HG03432 (cell line): Measurements from ENCODE around the gene DSCAML1.

ENCODE experiments used
- ATAC-seq: cut with Tn5 transposase; IDR thresholded peaks from one replicate; pipeline ENCODE4 v1.9.1; 2021; ENCODE audit warnings: mild to moderate bottlenecking, moderate library complexity; ENCODE audit not compliant: unreplicated experiment

DSCAML1 gene

DNA sequence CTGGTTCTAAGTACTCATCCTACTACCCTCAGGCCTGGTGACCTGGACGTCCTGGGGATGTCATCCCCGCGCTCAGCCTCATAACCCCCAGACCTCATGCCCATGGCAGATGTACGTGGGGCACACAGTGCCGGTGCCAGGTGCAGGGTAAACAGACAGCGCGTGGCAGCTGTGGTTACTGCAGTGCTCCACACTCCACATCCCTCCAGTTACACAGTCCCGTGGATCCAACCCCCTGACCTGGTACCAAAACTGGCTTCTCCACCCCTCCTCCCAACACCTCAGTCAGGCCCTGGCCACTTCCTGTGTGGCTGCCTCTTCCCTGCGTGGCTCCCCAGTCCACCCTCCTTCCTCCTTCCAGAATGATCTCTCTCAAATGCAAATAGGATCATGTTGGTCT, 95.2 kb downstream of the DSCAML1 start:
- no peak for ATAC-seq

GRCh38 chr11:117700551-117700950, 96.5 kb downstream of the DSCAML1 start:
- no peak for ATAC-seq

DNA sequence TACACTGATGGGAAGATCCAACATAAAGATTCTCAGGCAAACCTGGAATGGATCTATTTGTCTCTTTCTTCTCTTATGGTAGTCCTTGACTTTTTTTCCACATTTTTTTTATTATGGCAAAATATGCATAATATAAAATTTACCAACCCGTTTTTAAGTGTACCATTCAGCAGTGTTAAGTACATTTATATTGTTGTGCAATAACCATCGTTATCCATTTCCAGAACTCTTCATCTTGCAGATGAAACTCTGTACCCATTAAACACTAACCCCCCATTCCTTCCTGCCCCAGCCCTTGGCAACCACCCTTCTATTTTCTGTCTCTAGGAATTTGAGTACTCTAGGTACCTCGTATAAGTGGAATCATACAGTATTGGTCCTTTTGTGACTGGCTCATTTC, 99.7 kb downstream of the DSCAML1 start:
- ATAC-seq = no peak

- no peak for ATAC-seq
These were observed 100.5 kb downstream of the DSCAML1 start for GRCh38 chr11:117696540-117696939.

GRCh38 chr11:117693344-117693743, 103.7 kb downstream of the DSCAML1 start:
- ATAC-seq = no peak

- no peak for ATAC-seq
These were observed 105.5 kb downstream of the DSCAML1 start for GRCh38 chr11:117691516-117691915.

DNA sequence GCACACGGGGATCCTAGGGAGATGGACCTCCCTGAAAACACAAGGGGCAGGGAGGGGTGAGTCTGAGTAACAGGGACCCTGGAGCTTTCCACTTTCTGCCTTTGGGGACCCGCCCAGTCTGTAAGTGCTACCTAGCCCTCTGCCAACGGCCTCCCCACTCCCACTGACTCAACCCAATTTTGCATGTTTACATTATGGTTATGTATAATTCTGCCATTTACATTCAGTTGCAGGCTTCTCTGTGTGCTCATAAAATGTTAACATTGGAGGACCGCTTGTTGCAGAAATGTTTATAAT, 105.8 kb downstream of the DSCAML1 start:
- no peak for ATAC-seq

DNA sequence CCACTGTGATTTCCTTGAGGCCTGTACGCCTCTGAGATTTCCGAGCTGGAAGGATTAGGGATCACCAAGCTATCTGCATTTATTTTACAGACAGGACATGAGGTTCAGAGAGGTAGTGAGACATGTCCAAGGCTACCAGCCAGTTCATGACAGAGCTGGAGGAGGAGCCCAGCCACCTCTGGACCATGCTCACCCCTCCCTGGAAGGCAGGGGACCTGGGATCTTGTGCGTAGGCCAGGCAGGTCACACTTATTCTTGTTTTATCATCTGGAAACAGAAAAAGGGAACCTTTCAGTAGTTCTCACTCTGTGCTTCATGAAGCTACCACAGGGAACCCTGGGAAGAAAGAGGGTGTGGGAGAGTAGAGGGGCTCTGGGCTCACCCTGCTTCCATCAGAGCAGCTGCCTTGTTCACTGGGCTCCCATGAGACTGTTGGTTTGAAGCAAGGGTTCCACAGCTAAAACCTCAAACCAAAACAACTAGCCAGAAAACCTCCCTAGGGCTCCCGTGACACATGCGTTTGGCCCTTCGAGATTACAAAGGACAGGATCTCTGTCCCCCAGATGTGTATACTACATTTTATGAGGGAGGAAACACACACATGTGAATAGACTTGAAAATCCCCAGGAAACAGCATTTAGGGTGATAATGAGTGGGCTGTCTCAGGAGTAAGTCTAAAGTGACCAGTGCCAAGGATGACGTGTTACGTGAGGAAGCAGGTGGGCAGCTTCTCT, 106.4 kb downstream of the DSCAML1 start:
- ATAC-seq = peak; percentile 49

DNA sequence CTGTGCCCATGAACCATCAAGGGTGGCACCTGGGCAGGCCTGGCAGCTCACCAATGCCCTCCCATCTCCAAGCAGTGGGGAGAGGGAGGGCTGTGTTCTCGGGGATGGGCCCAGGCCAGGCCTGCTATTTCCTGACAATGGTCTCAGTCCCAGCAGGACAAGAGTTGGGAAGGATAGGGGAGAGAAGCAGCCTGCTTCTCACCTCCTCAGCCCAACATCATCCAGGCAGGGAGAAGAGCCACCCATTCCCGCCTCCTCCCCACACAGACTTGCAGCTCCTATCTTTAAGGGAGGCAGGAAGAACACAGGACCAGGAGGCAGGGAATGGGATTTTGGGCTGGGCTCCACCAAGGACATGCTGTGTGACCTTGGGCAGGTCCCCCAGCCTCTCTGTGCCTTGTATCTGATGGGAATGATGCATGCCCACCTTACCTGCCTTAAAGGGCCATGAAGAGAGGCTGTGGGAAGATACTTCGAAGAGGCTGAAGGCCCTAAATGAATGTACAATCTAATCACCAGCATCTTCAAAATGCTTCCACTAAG, 108.7 kb downstream of the DSCAML1 start:
- ATAC-seq = no peak

DNA sequence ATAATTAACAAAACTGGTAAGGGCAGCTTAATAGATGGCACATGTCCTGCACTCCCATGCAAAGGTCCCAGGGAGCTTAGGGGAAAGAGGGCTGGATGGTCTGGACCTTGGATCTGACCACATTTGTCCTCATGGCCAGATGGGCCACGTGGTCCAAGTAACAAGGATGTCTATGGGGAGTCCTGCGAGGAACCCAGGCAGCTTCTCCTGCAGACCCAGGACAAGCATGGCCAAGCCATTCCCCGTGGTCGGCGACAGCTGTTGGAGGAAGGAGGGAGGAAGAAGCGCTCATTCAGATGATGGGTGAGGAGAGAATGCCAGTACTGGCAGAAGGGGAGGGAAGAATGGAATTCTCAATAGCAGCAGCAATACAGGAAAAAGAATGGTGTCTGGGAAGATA, 109.2 kb downstream of the DSCAML1 start:
- ATAC-seq = no peak

- no peak for ATAC-seq
These were observed 110.3 kb downstream of the DSCAML1 start for GRCh38 chr11:117686711-117687110.

- ATAC-seq = no peak
These were observed 111.5 kb downstream of the DSCAML1 start for GRCh38 chr11:117685566-117685965.

DNA sequence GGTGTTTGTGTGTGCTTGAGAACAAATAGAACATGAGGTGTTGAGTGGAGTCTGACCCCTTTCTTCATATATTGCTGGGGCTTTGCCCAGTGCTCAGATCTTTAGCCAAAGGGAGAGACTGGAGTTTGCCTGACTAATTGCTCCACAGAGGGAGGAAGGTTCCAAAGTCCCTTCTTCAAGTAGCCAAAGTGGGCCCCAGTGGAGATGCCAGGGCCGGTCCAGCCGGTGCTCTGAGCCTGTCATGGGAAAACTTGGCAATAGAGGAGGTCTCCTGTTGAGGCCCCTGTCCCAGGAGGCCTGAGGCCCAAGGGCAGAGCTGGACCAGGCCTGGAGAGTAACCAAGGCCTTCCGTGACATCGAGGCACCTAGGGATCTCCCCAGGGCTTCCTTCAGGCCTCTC, 112.3 kb downstream of the DSCAML1 start:
- no peak for ATAC-seq

DNA sequence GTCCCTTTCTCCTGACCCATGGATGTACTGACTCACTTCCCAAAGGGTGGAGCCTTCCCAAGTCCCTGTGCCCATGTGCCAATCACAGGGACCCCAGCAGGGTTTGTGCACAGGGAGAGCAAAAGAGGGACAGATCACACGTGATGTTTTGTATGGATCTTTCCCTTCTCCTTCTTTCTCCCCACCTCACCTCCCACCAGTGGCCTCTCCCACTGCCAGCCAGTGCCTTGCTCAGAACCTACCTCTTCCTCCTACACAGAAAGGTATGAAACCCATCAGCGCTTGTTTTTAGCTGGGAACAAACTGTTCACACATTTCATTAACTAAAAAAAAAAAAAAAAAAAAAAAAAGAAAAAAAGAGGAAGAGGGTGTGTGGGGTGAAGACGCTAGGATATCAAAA, 112.9 kb downstream of the DSCAML1 start:
- ATAC-seq = no peak

GRCh38 chr11:117681438-117681837, 115.6 kb downstream of the DSCAML1 start:
- no peak for ATAC-seq

DNA sequence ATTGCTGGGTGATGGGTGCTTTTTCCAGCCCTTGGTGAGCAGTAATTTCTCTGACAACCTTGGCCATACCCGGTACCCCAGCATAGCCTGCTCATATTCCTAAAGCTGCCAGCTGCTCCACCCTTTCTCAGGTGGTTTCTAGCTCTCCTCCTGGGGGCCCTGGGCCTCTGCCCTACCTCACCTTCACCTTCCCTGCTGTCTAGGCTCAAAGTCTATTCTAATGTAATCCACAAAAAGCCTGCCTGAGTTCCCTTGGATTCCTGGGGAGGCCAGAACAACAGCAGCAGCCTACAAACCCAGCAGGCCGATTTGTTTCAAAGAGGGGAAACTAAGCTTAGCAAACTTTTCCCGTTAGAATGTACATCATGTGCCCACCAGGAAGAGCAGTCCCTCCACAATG, 117.6 kb downstream of the DSCAML1 start:
- ATAC-seq = no peak

DNA sequence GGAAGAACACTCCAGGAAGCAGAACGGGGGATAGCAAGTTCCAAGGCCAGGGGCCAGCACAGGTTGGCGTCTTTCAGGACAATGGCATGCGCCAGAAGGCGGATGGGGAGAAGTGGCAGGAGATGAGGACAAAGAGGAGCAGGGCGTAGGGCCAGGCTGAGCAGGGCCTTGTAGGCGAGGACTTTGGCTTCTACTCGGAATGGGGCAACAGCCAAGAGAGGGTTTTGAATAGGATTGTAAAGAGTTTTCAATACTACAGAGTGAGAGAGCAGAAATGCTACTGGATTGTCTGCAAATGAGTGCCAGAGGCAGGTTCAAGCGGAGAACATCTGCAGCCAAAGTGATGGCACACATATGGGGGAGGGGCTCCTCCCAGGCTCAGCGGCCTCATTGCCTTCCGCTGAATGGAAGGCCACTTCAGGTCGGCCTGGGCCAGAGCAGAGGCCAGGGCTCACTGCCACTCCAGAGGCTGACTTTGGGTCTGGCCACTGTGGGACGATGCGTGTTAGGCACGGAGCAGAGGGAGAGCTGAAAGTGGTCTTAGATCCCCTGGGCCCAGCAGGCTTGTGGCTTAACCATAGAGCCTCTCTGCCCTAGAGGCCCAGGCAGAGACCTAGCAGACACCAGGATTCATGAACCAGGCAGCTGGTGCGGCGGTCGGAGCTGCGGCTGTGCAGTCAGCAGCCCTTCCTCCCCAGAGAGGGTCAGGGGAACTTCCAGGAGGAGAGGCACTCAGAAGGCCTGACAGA, 118.2 kb downstream of the DSCAML1 start:
- ATAC-seq = no peak

DNA sequence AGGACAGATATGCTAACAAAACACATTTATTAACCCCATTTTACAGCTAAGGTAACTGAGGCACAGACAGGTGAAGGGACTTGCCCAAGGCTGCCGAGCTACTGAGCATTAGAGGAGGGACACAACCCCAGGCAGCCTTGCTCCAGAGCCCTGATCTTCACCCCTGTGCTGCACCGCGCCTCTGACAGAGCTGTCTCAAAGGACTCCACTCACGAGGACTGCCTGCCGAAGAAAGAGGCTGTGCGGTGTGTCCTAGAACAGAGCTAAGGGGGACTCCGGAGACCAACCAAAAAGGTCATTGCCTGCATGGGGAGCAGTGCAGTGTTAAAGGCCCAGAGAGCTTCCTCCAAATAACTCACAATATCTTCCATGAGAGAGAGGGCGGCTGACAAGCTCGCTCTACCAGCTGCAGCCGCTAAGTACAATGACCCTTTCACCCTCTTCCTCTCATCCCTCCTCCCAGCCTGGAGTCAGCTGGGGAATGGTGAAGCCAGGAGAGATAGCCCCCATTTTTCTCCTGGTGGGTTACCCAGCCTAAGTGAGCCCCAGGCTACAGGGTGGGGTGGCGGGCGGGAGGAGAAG, 119.2 kb downstream of the DSCAML1 start:
- ATAC-seq = no peak

- no peak for ATAC-seq
These were observed 120.5 kb downstream of the DSCAML1 start for GRCh38 chr11:117676501-117676900.

- ATAC-seq = no peak
These were observed 123.4 kb downstream of the DSCAML1 start for GRCh38 chr11:117673602-117674001.

DNA sequence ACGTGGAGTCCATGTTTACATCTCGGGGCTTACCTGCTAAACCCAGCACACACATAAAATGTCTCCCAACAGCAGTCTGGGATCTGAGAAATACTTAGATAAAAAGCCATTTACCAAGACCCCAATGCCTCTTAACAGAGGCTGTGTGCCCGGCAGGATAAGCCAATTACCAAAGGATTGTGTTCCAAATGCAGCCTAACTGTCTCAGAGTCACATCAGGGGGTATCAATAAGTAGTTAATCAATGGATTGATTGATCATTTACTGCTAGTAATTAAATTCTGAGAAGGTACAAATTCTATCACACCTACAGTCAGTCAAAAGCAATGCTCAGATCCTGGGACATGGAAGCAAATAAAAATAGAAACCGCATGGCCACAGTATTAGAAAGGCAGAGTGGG, 125.6 kb downstream of the DSCAML1 start:
- no peak for ATAC-seq

- ATAC-seq = no peak
These were observed 126.1 kb downstream of the DSCAML1 start for GRCh38 chr11:117670924-117671323.
